ENCODE results near the gene KDM5B.
A peak's percentile ranks its signal among the peaks of the same experiment; 100 is the strongest.

Gene KDM5B

DNA sequence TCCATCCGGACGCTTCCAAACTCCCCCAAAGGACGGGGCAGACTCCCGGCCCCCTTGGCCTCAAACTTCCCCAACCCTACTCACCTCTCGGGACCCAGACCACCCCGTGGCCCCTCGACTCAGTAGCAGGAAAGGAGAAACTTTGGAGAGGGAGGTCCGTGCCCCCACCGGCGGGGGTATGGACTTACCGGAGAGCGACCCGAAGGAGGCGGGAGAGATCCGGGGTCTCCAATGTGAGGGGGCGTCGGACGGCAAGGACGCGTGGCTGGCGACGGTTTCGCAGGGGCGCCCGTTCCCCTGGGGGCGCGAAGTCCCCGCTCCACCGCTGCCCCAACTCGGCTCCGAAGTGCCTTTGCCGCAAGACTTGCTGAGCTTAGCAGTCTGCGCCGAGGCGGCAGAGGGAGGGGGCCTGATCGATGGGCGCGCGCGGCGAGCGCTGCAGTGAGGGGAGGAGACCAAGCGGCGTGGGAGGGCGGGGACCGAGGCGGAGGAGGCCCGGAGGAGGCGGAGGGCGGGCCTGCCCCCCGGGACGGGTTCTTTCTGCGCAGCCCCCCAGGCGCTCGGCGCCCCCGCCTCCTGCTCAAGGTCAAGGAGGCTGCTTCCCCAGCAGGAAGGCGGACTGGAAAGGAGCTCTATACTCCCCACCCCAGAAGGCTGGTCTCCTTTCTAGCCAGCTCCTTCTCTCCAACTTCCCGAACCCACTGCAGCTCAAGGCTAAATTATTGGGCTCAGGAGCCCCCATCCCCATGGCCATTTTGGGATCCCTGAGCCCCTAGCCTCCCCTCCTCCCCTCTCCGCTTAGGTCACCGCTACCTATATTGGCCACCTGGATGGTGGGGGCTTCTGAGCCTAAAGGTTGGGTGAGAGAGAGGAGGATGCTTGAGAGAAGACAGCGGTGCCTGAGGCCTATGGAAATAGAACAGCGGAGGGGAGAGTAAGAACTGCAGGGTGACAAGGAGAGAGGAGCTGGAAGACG is 97.9 kb downstream of the KDM5B start, which contains the start of gene SYT2:
SYT2 (minus strand) TSS at position 385 of the 976 bp plus-strand sequence. CDS start 104,682 bp downstream, outside the sequence.
- DNase-seq: peak; percentile 8

GRCh38 chr1:202709276-202710041 is 98.8 kb downstream of the KDM5B start:
- DNase-seq: no peak

DNA sequence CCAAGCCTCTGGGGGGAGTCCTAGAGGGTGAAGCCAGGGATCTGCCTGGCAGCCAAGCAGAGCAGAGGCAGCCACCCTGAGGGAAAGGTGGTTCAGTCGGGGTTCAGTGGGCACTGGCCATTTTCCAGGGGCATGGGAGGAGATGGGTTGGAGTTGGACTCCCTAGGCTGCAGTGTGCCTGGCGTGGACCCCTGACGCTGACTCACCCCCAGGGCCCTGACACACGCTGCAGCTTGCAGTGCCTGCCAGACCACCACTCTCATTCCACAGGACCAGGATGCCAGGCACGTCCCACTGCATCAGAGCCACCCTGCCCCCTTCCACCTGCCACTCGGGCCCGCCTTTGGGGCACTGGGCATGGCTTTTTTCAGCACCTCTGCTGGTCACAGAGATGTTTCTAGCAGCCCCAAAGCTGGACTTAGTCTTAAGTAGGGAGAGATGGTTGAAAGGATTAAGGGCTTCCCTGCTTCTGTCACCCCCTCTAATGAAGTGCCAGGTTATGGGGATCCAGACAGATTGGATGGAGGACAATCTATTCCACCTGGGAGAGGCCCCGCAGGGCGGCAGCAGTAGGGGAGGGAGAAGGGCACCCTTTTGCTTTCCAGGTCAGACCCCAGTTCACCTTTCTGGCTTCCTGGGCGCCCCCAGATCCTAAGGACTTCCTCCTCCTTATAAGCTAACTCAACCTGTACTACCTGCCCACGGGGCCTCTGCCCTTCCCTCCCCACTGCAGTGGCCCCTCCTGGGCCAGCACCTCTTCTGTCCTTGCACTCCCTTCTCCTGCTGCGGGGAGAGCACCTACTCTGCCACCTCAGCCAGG is 99.6 kb downstream of the KDM5B start:
- no peak for DNase-seq

GRCh38 chr1:202706851-202707250 is 101.4 kb downstream of the KDM5B start:
- DNase-seq: no peak

GRCh38 chr1:202704601-202705000 is 103.6 kb downstream of the KDM5B start:
- DNase-seq: no peak

DNA sequence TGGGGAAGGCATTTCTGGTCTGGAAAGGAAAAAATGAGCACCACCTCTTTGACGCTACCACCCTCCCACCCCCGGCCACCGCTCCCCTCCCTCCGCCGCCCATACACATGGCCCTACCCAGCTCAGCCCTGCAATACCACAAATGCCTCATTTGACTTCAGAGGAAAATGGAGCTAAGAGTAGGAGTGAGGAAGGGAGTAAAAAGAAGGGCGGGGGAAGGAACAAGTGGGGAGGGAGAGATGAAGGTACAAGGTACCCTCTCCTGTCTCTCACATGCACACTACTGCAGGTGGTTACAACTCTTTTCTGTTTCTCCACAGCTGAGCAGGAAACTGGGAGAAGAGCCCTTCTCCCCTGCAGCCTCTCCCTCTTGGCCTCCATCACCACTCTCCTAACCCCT is 105.0 kb downstream of the KDM5B start:
- no peak for DNase-seq

DNA sequence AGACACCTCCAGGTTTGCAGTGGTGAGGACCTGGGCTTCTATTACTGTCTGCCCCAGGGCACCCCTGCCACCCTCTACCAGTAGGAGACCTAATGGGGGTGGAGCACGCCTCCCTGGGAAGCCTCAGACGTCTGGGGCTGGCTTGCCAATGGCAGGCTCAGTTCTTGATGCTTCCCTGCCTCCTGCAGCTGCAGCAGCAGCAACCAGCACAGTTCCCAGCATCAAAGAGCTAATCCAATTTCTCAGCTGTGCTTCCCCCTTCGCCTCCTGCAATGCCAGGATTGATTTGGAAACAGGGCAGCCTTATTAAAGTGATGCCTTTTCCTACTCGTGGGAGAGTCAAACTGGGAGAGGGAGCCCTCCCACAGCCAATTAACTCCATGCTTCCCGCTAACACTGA is 106.1 kb downstream of the KDM5B start:
- DNase-seq: no peak

GRCh38 chr1:202701200-202701599 is 107.0 kb downstream of the KDM5B start:
- DNase-seq: no peak

DNA sequence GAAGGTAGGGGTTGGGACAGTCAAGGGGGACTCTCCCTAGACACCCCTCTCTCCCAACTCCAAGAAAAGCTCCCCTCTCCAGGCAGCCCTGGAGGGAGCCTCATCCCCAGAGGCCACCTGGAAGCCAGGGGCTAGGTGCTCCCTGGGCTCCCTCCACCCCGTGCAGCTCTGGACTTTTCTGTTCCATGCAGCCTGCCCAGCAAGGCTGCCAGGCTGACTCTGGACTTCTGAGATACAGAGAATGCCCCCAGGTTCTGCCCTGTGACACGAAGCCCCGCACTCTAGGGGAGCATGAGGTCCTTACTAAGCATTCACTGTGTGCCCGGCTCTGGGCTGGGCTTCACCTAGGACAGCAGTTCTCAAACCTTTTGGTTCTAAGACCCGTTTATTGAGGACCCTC is 108.2 kb downstream of the KDM5B start:
- no peak for DNase-seq

- no peak for DNase-seq
Measured at GRCh38 chr1:202698276-202698675, 109.9 kb downstream of the KDM5B start.

DNA sequence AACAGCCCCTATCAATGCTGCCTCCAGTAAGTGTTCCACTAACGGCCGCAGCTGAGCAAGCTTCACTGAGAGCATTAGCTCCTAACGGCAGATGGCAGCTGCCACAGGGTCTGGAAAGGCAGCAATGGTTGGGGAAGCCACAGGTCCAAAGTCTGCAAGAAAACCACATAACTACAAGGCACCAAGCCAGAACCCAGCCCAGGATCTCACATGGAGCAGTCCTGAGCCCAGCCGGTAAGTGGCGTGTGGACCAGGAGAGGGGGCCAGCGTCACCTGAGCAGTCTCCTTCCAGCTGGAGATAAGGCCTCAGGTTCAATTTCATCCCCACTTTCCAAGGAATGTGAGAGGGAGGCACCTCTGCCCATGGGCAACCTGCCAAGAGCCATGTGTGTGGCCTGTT is 111.2 kb downstream of the KDM5B start:
- DNase-seq: no peak

- DNase-seq: no peak
Measured at GRCh38 chr1:202694314-202694713, 113.9 kb downstream of the KDM5B start.

DNA sequence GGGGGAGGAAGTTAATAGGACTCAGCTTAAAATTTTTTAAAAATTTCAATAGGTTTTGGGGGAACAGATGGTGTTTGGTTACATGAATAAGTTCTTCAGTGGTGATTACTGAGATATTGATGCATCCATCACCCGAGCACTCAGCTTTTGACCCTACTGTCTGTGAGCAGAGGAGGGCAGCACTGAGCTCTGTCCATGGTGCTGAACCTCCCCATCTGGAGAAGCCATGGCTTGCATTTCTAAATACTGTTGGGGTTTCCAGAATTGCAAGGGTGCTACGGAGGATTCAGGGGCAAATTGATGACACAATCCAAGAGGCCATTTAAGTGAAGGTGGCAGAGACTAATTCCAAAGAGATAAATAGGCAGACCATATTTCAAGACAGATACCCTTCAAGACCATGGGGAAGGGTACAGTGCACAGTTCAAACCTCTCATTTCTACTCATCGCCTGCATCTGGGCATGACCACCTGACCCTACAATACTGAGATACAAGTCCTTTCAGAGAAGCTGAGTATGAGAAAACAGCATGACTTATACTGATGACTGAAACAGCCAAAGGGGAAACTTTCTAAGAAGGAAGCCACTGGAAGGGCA is 115.2 kb downstream of the KDM5B start:
- DNase-seq: peak; percentile 59

- no peak for DNase-seq
Measured at GRCh38 chr1:202691816-202692215, 116.4 kb downstream of the KDM5B start.

DNA sequence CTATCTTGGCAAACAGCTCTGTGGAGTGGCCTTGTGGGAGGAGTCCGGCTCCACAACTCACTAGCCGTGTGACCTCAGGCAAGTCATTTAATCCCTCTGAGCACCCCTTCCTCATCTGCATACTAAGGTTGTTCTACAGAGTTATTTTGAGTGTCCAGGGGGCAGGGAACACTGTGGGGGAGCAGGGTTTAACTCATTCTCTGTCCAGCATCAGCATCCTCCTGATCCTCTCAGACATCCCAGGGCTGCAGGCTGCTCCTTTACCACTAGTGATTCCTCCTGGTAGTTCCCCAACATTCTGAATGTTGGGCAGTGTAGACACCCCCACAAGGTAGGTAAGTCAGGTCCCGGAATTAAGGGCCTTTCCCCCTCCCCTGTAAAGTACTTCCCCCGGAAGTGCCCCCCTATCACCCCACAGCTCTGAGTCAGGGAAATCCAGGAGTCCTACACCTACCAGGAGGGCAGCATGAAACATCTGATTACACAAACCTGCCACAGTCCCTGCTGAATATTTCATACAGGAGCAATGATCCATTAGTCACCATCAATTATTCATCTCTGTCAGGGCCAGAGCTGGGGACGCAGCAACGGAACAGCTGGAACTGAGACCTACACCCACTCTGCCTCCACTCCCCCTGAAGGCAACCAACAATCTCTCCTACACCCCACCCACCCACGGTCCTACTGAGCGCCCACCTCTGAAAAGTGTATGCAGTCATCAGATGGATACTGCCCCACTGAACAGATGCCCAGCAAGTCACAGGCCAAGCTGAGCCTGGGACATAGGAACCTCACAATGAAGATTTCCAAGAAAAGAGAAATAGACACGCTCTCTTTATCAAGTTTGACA is 118.5 kb downstream of the KDM5B start:
- no peak for DNase-seq

- no peak for DNase-seq
Measured at GRCh38 chr1:202689082-202689481, 119.1 kb downstream of the KDM5B start.

GRCh38 chr1:202688401-202688800 is 119.8 kb downstream of the KDM5B start:
- DNase-seq: no peak

GRCh38 chr1:202687798-202688197 is 120.4 kb downstream of the KDM5B start:
- no peak for DNase-seq

DNA sequence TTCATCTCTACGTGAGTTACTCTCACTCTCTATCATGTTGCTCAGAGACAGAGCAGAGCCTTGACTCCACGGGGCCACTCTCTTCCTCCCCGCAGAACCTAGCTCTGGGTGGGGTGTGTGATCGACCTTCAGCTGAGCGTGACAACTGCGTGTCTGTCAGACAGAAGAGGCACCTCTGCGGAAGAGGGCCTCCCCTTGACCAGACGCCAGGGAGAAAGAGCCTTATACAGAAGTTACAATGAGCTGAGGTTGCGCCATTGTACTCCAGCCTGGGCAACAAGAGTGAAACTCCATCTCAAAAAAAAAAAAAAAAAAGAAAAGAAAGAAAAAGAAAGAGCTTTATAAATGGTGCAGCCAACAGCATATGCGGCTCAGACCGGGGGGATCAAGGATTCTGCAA is 120.9 kb downstream of the KDM5B start:
- DNase-seq: no peak

GRCh38 chr1:202685641-202686040 is 122.6 kb downstream of the KDM5B start:
- DNase-seq: no peak

- no peak for DNase-seq
Measured at GRCh38 chr1:202684716-202685115, 123.5 kb downstream of the KDM5B start.

- no peak for DNase-seq
Measured at GRCh38 chr1:202683029-202683428, 125.2 kb downstream of the KDM5B start.

All from activated CD4-positive, alpha-beta T cell treated with anti-CD3 and anti-CD28 coated beads, Interleukin-2, Interleukin-6, amounts not matched to agents 100 ng/mL and 50 ng/mL, durations not matched to agents 16 hours and 8 hours (primary cell).